Lower leg skin (tissue), 3 donors: ENCODE data around the gene KIN.

ENCODE experiments used
- POLR2A ChIP-seq, 2 donors: fragments of 450-650 bp; IDR thresholded peaks; one replicate each; pipeline ENCODE4 v1.6.1; 2016 to 2017; ENCODE audit warnings: antibody characterized with exemption in 2 of 2, mild to moderate bottlenecking in 1 of 2, moderate library complexity in 1 of 2
- TF ChIP-seq, protein P1 (sequence below), 3 donors: fragments of 450-650 bp; IDR thresholded peaks; one replicate each; pipeline ENCODE4 v1.5.1; 2016; ENCODE audit warnings: antibody characterized with exemption in 3 of 3, mild to moderate bottlenecking in 3 of 3, moderate library complexity in 2 of 3

DNA sequence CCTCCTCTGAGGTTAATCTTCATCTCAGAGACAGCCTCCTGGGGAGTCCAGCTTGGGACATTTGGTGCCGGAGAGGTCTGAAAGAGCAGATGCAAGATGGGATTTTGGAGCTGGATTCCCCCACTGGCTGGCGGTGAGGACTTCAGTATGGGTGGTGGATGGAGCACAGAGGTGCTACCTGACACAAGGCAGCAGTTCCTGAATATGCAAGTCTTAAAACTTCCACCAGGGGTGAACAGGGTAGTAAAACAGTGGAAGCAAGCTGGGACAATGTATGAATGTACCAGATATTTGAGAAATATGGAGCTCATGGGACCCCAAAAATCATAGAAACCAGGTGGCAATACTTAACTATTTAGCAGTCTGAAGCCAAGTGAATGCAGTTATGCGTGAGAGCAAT, 25.7 kb upstream of the KIN start:
- TF ChIP-seq POLR2A (IDR thresholded peaks at IDR 0.05): no peak
- TF ChIP-seq, protein P1, sequence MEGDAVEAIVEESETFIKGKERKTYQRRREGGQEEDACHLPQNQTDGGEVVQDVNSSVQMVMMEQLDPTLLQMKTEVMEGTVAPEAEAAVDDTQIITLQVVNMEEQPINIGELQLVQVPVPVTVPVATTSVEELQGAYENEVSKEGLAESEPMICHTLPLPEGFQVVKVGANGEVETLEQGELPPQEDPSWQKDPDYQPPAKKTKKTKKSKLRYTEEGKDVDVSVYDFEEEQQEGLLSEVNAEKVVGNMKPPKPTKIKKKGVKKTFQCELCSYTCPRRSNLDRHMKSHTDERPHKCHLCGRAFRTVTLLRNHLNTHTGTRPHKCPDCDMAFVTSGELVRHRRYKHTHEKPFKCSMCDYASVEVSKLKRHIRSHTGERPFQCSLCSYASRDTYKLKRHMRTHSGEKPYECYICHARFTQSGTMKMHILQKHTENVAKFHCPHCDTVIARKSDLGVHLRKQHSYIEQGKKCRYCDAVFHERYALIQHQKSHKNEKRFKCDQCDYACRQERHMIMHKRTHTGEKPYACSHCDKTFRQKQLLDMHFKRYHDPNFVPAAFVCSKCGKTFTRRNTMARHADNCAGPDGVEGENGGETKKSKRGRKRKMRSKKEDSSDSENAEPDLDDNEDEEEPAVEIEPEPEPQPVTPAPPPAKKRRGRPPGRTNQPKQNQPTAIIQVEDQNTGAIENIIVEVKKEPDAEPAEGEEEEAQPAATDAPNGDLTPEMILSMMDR (IDR thresholded peaks at IDR 0.05): no peak
